ENCODE measurements around the gene CR1L. TPM values are rescaled to one million over a fixed set of nuclear protein-coding genes. Genes with fewer than 3 reads are reported as not detected.
A peak's percentile ranks its signal among the peaks of the same experiment; 100 is the strongest.

CR1L gene
- not detected for total RNA-seq

DNA sequence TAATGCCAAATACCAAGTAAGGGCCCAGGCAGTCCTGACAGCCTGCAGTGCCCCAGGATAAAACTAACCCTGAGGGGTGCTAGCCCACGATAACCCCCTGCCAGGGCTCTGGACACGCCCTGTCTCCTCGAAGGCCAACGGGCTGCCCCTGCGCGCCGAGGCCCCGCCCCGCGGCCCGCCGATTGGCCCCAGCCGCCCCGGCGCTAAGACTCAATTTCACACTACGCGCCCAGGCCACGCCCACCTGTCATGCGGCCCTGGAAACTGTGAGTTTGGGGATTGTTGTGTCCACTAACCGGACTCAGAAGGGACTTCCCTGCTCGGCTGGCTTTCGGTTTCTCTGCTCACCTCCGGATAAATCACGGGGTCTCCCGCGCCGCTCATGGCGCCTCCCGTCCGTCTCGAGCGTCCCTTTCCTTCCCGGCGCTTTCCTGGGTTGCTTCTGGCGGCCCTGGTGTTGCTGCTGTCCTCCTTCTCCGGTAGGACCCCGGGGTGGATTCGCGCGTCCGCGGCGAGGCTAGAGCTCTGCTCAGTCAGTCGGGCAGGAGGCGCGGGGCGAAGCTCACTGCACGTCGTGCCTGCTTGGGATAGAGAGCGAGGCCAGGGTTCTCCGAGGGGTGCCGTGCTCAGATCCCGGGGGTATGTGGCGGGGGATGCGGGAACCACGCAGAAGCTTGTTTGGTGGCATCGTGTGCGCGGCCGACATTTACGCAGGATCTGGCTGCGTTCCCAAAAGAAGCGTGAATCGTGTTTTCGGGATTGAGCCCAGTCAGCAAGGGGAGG lies at the start of gene CR1L:
Gene CR1L (plus strand): TSS at position 282 of the 783 bp plus-strand sequence. CDS start 101 bp downstream, at position 383.
- no peaks in the 10 kb centered on the region for H3K27me3 ChIP-seq
- peak; percentile 77 for DNase-seq
- no peaks in the 10 kb centered on the region for H3K9me3 ChIP-seq
- no peaks in the 10 kb centered on the region for H3K4me1 ChIP-seq
- intact Hi-C loops (cut with DNase I), result no loop called here
- TF ChIP-seq, protein P1, sequence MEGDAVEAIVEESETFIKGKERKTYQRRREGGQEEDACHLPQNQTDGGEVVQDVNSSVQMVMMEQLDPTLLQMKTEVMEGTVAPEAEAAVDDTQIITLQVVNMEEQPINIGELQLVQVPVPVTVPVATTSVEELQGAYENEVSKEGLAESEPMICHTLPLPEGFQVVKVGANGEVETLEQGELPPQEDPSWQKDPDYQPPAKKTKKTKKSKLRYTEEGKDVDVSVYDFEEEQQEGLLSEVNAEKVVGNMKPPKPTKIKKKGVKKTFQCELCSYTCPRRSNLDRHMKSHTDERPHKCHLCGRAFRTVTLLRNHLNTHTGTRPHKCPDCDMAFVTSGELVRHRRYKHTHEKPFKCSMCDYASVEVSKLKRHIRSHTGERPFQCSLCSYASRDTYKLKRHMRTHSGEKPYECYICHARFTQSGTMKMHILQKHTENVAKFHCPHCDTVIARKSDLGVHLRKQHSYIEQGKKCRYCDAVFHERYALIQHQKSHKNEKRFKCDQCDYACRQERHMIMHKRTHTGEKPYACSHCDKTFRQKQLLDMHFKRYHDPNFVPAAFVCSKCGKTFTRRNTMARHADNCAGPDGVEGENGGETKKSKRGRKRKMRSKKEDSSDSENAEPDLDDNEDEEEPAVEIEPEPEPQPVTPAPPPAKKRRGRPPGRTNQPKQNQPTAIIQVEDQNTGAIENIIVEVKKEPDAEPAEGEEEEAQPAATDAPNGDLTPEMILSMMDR (IDR thresholded peaks at IDR 0.05), result no peak
- H3K36me3 ChIP-seq, result no peaks in the 10 kb centered on the region
- peak within 1 kb of the TSS; percentile 35 for H3K4me3 ChIP-seq
- peak within 1 kb of the TSS in 1 of 2 donors; percentile 32 for H3K9ac ChIP-seq (ENCODE audit: low read depth in 2 of 2, low read length in 2 of 2)
- no peak within 1 kb of the TSS for H3K27ac ChIP-seq

DNA sequence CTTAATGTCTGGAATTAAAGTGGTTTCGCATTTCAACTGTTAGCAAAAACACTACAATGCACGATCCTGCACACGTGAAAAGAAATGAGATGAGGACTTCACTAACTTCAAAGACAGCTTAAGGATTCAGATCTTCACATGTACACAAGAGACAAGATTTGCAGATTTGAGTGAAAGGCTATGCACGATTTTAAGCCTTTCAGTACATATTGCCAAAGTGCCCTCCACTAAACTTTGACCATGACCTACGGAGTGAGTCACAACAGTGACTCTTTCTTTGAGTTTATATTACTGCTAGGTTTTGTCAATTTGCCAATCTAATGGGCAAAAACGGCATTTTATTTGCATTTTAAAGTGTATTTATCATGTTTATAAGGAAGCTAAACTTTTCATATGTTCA lies 41.2 kb upstream of the CR1L start:
- no peaks in the 10 kb centered on the region for H3K9me3 ChIP-seq
- no peaks in the 10 kb centered on the region for H3K36me3 ChIP-seq
- H3K9ac ChIP-seq (ENCODE audit: low read depth in 2 of 2, low read length in 2 of 2), result no peak overlapping the region
- no peak overlapping the region for H3K27ac ChIP-seq
- H3K4me3 ChIP-seq, result no peak overlapping the region
- no peak for DNase-seq
- H3K27me3 ChIP-seq, result no peaks in the 10 kb centered on the region
- no peaks in the 10 kb centered on the region for H3K4me1 ChIP-seq
- intact Hi-C loops (cut with DNase I), result no loop called here
- TF ChIP-seq, protein P1 (IDR thresholded peaks at IDR 0.05), result no peak

DNA sequence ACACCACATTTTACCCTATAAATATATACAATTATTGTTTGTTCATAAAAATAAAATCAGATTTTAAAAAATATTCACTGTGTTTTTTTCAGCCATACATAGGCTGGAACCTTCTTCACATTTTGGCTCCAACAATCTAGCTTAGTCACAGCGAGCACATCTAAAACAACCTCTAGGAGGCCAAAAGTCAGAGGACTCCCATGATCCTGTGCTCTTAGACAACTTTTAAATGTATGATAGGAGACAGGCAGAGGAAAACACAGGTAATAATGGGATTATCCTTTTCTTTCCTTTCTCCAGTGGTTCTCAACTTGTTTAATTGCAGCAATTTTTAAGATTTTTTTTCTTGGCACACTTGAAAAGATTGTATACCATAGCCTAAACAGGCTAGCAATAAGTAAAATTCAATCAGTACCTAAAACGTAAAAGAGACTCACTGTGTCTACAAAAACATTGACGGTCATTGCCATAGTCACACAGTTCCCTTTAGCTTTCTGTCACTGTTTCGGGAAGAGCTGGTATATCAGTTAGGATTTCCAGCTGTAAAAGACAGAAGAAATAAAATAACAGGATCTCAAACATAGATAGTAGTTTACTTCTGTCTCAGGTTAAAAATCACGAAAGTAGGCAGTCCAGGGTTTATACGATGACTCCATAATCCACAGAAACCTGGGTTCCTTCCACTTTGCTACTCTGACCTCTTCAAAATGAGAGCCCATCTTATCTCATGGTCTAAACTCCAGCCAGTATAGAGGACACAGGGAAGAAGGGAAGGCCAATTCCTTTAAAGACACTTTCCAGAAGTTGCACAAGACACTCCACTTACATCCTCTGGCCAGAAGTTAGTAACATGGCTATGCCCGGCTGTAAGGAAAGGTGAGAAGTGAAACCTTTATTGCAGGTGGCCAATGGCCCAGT lies 39.2 kb upstream of the CR1L start:
- Histone ChIP-seq H3K9me3 (no peaks in the 10 kb centered on the region), H3K4me1 (no peaks in the 10 kb centered on the region), H3K9ac (ENCODE audit: low read depth in 2 of 2, low read length in 2 of 2) (no peak overlapping the region), H3K36me3 (no peaks in the 10 kb centered on the region), H3K27ac (no peak overlapping the region), H3K4me3 (no peak overlapping the region), H3K27me3 (no peaks in the 10 kb centered on the region)
- TF ChIP-seq, protein P1 (IDR thresholded peaks at IDR 0.05), result no peak
- DNase-seq, result no peak
- intact Hi-C loops (cut with DNase I), result no loop called here

DNA sequence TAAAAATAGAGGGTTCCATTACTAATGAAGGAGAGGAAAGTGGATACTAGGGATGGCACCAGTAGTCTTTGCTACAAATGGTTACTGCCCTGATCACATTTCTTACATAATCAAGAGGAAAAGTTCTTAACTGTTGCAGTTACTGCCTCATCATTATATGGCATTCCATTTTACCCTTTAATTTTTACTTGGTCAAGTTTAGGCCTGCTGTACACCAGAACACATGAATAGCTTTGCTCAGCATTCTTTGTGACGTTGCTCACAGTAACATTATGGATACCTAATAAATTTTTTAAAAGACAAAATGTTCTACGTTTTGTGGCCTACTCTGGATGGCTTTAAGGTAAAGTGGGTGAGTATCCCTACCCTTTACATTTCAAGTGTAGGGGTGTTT lies 38.6 kb upstream of the CR1L start:
- Histone ChIP-seq H3K9ac (ENCODE audit: low read depth in 2 of 2, low read length in 2 of 2) (no peak overlapping the region), H3K9me3 (no peaks in the 10 kb centered on the region), H3K4me1 (no peaks in the 10 kb centered on the region), H3K27me3 (no peaks in the 10 kb centered on the region), H3K27ac (no peak overlapping the region), H3K4me3 (no peak overlapping the region), H3K36me3 (no peaks in the 10 kb centered on the region)
- no peak for DNase-seq
- intact Hi-C loops (cut with DNase I), result no loop called here
- TF ChIP-seq, protein P1 (IDR thresholded peaks at IDR 0.05), result no peak

DNA sequence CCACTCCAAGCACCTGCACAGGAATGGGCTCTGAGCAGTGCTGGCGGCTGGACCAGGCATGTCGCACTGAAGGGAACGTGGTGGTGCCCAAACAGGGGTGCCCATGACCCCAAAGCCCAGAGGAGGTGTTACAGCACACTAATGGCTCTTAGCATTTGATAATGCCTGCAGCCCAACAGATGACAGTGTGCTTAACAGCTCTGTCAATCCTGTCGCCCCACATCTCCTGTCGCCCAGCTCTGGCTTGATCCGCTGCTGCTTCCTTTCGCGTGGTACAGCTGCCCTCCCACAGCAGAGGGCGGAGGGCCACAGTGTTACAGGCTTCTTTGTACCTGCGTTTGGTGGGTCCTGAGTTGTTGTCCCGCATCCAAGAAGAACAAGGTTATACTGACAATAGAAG lies 32.2 kb upstream of the CR1L start:
- Histone ChIP-seq H3K27me3 (no peaks in the 10 kb centered on the region), H3K9me3 (no peaks in the 10 kb centered on the region), H3K36me3 (no peaks in the 10 kb centered on the region), H3K9ac (ENCODE audit: low read depth in 2 of 2, low read length in 2 of 2) (no peak overlapping the region), H3K4me1 (no peaks in the 10 kb centered on the region), H3K27ac (no peak overlapping the region), H3K4me3 (no peak overlapping the region)
- TF ChIP-seq, protein P1 (IDR thresholded peaks at IDR 0.05), result no peak
- no peak for DNase-seq
- intact Hi-C loops (cut with DNase I), result no loop called here

All from colonic mucosa (tissue), 4 donors.